Ishikawa (cell line): ENCODE data around the gene DDN.

Source experiments
- CEBPB ChIP-seq: IDR thresholded peaks from 2 replicates; pipeline ENCODE4 v1.6.1; 2012
- CREB1 ChIP-seq: IDR thresholded peaks from 2 replicates; pipeline ENCODE4 v1.6.1; 2012; ENCODE audit warnings: low read depth
- EGR1 ChIP-seq: IDR thresholded peaks from 2 replicates; pipeline ENCODE4 v1.6.1; 2012
- EP300 ChIP-seq: IDR thresholded peaks from 2 replicates; pipeline ENCODE4 v1.6.1; 2012; ENCODE audit warnings: borderline replicate concordance
- FOXM1 ChIP-seq: IDR thresholded peaks from 2 replicates; pipeline ENCODE4 v1.6.1; 2012; ENCODE audit warnings: low read depth, borderline replicate concordance
- NFIC ChIP-seq: IDR thresholded peaks from 2 replicates; pipeline ENCODE4 v1.6.1; 2012
- RAD21 ChIP-seq: IDR thresholded peaks from 2 replicates; pipeline ENCODE4 v1.6.1; 2012; ENCODE audit warnings: low read depth
- REST ChIP-seq: IDR thresholded peaks from 2 replicates; pipeline ENCODE4 v1.6.1; 2012; ENCODE audit warnings: low read depth, mild to moderate bottlenecking
- TAF1 ChIP-seq: IDR thresholded peaks from 2 replicates; pipeline ENCODE4 v1.6.1; 2012; ENCODE audit warnings: low read depth, mild to moderate bottlenecking
- TCF12 ChIP-seq: IDR thresholded peaks from 2 replicates; pipeline ENCODE4 v1.6.1; 2012; ENCODE audit warnings: low read depth
- TEAD4 ChIP-seq: IDR thresholded peaks from 2 replicates; pipeline ENCODE4 v1.6.1; 2012
- USF1 ChIP-seq: IDR thresholded peaks from 2 replicates; pipeline ENCODE4 v1.6.1; 2012
- YY1 ChIP-seq: IDR thresholded peaks from 2 replicates; pipeline ENCODE4 v1.6.1; 2012; ENCODE audit warnings: low read depth
- ZBTB7A ChIP-seq: IDR thresholded peaks from 2 replicates; pipeline ENCODE4 v1.6.1; 2012; ENCODE audit warnings: low read depth
- TF ChIP-seq, protein P1 (sequence below): IDR thresholded peaks from 2 replicates; pipeline ENCODE4 v1.6.1; 2012

The DDN gene

GRCh38 chr12:49039421-49040363 lies 40.5 kb upstream of the DDN start:
- TF ChIP-seq TEAD4: no peak
- TF ChIP-seq FOXM1: no peak
- no peak for TF ChIP-seq YY1
- no peak for TF ChIP-seq TAF1
- no peak for TF ChIP-seq EP300
- TF ChIP-seq RAD21: no peak
- TF ChIP-seq REST: no peak
- TF ChIP-seq CEBPB: no peak
- TF ChIP-seq, protein P1, sequence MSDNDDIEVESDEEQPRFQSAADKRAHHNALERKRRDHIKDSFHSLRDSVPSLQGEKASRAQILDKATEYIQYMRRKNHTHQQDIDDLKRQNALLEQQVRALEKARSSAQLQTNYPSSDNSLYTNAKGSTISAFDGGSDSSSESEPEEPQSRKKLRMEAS: no peak
- TF ChIP-seq EGR1: no peak

DNA sequence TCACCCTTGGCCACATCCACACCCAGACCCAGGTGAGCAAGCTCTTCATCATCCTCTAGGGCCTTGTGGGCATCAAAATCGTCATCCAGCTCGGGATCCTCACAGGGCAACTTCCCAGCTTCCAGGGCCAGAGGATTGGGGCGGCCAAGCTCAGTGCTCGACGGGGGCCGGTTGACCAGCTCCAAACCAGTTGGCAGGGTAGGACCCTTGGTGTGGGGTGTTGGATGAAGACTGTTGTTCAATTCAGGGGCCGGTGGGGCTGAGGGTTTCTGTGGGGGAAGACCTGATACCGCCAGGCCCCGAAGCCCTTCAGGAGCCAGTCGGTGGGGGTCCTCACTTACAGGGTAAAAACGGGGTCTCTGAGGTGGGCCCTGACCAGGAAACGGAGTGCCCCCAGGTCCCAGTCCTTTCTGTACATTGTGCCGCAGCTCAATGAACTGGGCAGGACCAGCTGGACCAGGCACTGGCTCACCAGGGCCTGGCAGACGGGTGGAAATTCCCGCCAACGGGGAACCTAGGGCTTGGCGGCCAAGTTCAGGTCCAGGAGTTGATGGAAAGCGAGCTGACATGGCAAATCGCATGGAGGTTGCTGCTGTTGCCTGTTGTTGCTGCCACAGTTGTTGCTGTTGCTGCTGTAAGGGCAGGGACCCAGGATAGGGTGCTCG lies 39.2 kb upstream of the DDN start:
- no peak for TF ChIP-seq TEAD4
- TF ChIP-seq ZBTB7A: no peak
- no peak for TF ChIP-seq USF1
- no peak for TF ChIP-seq RAD21
- TF ChIP-seq EGR1: no peak
- TF ChIP-seq, protein P1: no peak
- no peak for TF ChIP-seq YY1
- TF ChIP-seq TAF1: no peak
- no peak for TF ChIP-seq EP300
- no peak for TF ChIP-seq CEBPB

- no peak for TF ChIP-seq REST
Measured at GRCh38 chr12:49037947-49038237, 38.7 kb upstream of the DDN start.

GRCh38 chr12:49037111-49037946 lies 38.2 kb upstream of the DDN start:
- TF ChIP-seq TEAD4: no peak
- no peak for TF ChIP-seq EP300
- TF ChIP-seq, protein P1: no peak

GRCh38 chr12:49036029-49036428 lies 36.9 kb upstream of the DDN start:
- no peak for TF ChIP-seq FOXM1
- TF ChIP-seq, protein P1: no peak
- no peak for TF ChIP-seq RAD21
- TF ChIP-seq NFIC: no peak
- no peak for TF ChIP-seq REST
- TF ChIP-seq TAF1: no peak
- no peak for TF ChIP-seq TCF12
- TF ChIP-seq CEBPB: no peak
- no peak for TF ChIP-seq EP300
- no peak for TF ChIP-seq YY1
- no peak for TF ChIP-seq TEAD4
- TF ChIP-seq CREB1: no peak
- TF ChIP-seq USF1: no peak
- no peak for TF ChIP-seq ZBTB7A
